H9 (cell line): ENCODE results near the gene TH. TPM values are rescaled to one million over a fixed set of nuclear protein-coding genes. Genes with fewer than 3 reads are reported as not detected.
A peak's percentile ranks its signal among the peaks of the same experiment; 100 is the strongest.

Experiments
- DNase-seq: peaks from one replicate; pipeline ENCODE4 v3.0.0-alpha.2; 2017
- H2AFZ ChIP-seq: one replicate; pipeline ENCODE4 v1.6.1; 2013; ENCODE audit warnings: mild to moderate bottlenecking, low read length, control low read depth, moderate library complexity
- H2AK5ac ChIP-seq: 2 replicates; pipeline ENCODE4 v1.6.1; 2013; ENCODE audit warnings: low read length, control low read depth, mixed read lengths; ENCODE audit not compliant: insufficient read length
- H2BK120ac ChIP-seq: one replicate; pipeline ENCODE4 v1.6.1; 2013; ENCODE audit warnings: low read depth, mild to moderate bottlenecking, low read length, control low read depth, inconsistent platforms; ENCODE audit not compliant: poor library complexity, severe bottlenecking
- H2BK12ac ChIP-seq: 2 replicates; pipeline ENCODE4 v1.6.1; 2013; ENCODE audit warnings: low read length, control low read depth, mixed read lengths, low read depth; ENCODE audit not compliant: insufficient read length
- H2BK15ac ChIP-seq: 2 replicates; pipeline ENCODE4 v1.6.1; 2013; ENCODE audit warnings: low read depth, low read length, control low read depth
- H2BK20ac ChIP-seq: one replicate; pipeline ENCODE4 v1.6.1; 2013; ENCODE audit warnings: low read depth, mild to moderate bottlenecking, low read length, control low read depth, inconsistent platforms; ENCODE audit not compliant: poor library complexity, severe bottlenecking
- H2BK5ac ChIP-seq: 2 replicates; pipeline ENCODE4 v1.6.1; 2013; ENCODE audit warnings: low read length, control low read depth, mixed read lengths; ENCODE audit not compliant: insufficient read length
- H3K14ac ChIP-seq: 2 replicates; pipeline ENCODE4 v1.6.1; 2013; ENCODE audit warnings: low read length, control low read depth; ENCODE audit not compliant: insufficient read depth
- H3K18ac ChIP-seq: 2 replicates; pipeline ENCODE4 v1.6.1; 2013; ENCODE audit warnings: low read depth, mild to moderate bottlenecking, mixed read lengths, low read length, control low read depth; ENCODE audit not compliant: insufficient read length
- H3K23ac ChIP-seq: 2 replicates; pipeline ENCODE4 v1.6.1; 2013; ENCODE audit warnings: low read length, control low read depth, mixed read lengths, low read depth; ENCODE audit not compliant: insufficient read length
- H3K23me2 ChIP-seq: 2 replicates; pipeline ENCODE4 v1.6.1; 2013; ENCODE audit warnings: low read depth, mild to moderate bottlenecking, mixed read lengths, low read length, control low read depth; ENCODE audit not compliant: insufficient read length, poor library complexity, severe bottlenecking
- H3K27ac ChIP-seq: 2 replicates; pipeline ENCODE4 v1.5.1; 2013; ENCODE audit warnings: low read length, control low read depth, mixed read lengths, low read depth; ENCODE audit not compliant: insufficient read length
- H3K27me3 ChIP-seq: 2 replicates; pipeline ENCODE4 v1.6.1; 2013; ENCODE audit warnings: low read length, control low read depth, inconsistent platforms; ENCODE audit not compliant: insufficient read depth
- H3K4ac ChIP-seq: 2 replicates; pipeline ENCODE4 v1.6.1; 2013; ENCODE audit warnings: low read depth, mild to moderate bottlenecking, control low read depth, inconsistent platforms, low read length, moderate library complexity
- H3K4me1 ChIP-seq: 2 replicates; pipeline ENCODE4 v1.6.1; 2013; ENCODE audit warnings: low read length, control low read depth, inconsistent platforms; ENCODE audit not compliant: insufficient read depth
- H3K4me2 ChIP-seq: 2 replicates; pipeline ENCODE4 v1.6.1; 2013; ENCODE audit warnings: low read length, control low read depth, mixed read lengths; ENCODE audit not compliant: insufficient read length, insufficient read depth
- H3K56ac ChIP-seq: 2 replicates; pipeline ENCODE4 v1.6.1; 2013; ENCODE audit warnings: low read depth, mild to moderate bottlenecking, mixed read lengths, low read length, control low read depth; ENCODE audit not compliant: insufficient read length
- H3K79me1 ChIP-seq: 2 replicates; pipeline ENCODE4 v1.6.1; 2013; ENCODE audit warnings: low read depth, mild to moderate bottlenecking, moderate library complexity, low read length, control low read depth, inconsistent platforms; ENCODE audit not compliant: insufficient read depth, poor library complexity, severe bottlenecking
- H3K79me2 ChIP-seq: 2 replicates; pipeline ENCODE4 v1.6.1; 2013; ENCODE audit warnings: low read length, control low read depth, inconsistent platforms; ENCODE audit not compliant: insufficient read depth
- H3K9ac ChIP-seq: 2 replicates; pipeline ENCODE4 v1.6.1; 2013; ENCODE audit warnings: low read length, control low read depth, mixed read lengths; ENCODE audit not compliant: insufficient read length; ENCODE audit errors: extremely low read depth
- H3K9me3 ChIP-seq: one replicate; pipeline ENCODE4 v1.6.1; 2013; ENCODE audit warnings: low read depth, low read length, inconsistent platforms; ENCODE audit not compliant: control insufficient read depth
- H3T11ph ChIP-seq: one replicate; pipeline ENCODE4 v1.6.1; 2013; ENCODE audit warnings: mild to moderate bottlenecking, low read length, control low read depth, inconsistent platforms
- H4K20me1 ChIP-seq: one replicate; pipeline ENCODE4 v1.6.1; 2013; ENCODE audit not compliant: control insufficient read depth, insufficient read length, insufficient read depth
- H4K5ac ChIP-seq: 2 replicates; pipeline ENCODE4 v1.6.1; 2013; ENCODE audit warnings: low read depth, mild to moderate bottlenecking, mixed read lengths, low read length, control low read depth; ENCODE audit not compliant: insufficient read length
- H4K8ac ChIP-seq: replicated peaks from 2 replicates; pipeline ENCODE4 v1.6.1; 2013; ENCODE audit warnings: low read length, control low read depth, mixed read lengths, low read depth; ENCODE audit not compliant: insufficient read length
- H4K91ac ChIP-seq: 2 replicates; pipeline ENCODE4 v1.6.1; 2013; ENCODE audit warnings: low read depth, mild to moderate bottlenecking, moderate library complexity, mixed read lengths, low read length, control low read depth; ENCODE audit not compliant: insufficient read length
- H3K27ac Mint-ChIP-seq, 3 experiments: 2 replicates in 2 of 3; 3 replicates in 1 of 3; pipeline ENCODE4 v1.8.0; 2020 to 2021; ENCODE audit warnings: mixed read lengths in 3 of 3, mild to moderate bottlenecking in 1 of 3, moderate library complexity in 1 of 3
- H3K27me3 Mint-ChIP-seq: 2 replicates; pipeline ENCODE4 v1.8.0; 2021; ENCODE audit warnings: low read depth, mild to moderate bottlenecking, moderate library complexity, mixed read lengths
- H3K36me3 Mint-ChIP-seq, 3 experiments: 2 replicates in 2 of 3; 3 replicates in 1 of 3; pipeline ENCODE4 v1.8.0; 2020 to 2021; ENCODE audit warnings: low read depth in 3 of 3, mixed read lengths in 3 of 3; ENCODE audit not compliant: insufficient read depth in 1 of 3
- H3K4me1 Mint-ChIP-seq, 2 experiments: 2 replicates each; pipeline ENCODE4 v1.8.0; 2020; ENCODE audit warnings: mixed read lengths in 2 of 2
- H3K4me3 Mint-ChIP-seq, 2 experiments: 2 replicates in 1 of 2; 3 replicates in 1 of 2; pipeline ENCODE4 v1.8.0; 2020 to 2021; ENCODE audit warnings: mild to moderate bottlenecking in 2 of 2, mixed read lengths in 2 of 2, moderate library complexity in 1 of 2
- H3K9me3 Mint-ChIP-seq, 2 experiments: 2 replicates in 1 of 2; 3 replicates in 1 of 2; pipeline ENCODE4 v1.8.0; 2020; ENCODE audit warnings: mild to moderate bottlenecking in 2 of 2, mixed read lengths in 2 of 2, moderate library complexity in 1 of 2
- WGBS: extraction: QIAGEN DNeasy Blood & Tissue Kit; methylation state at CpG from one replicate; pipeline ENCODE4 v1.1.7; 2013; ENCODE audit warnings: missing lambda C conversion rate, low lambda C conversion rate, mixed read lengths; ENCODE audit not compliant: insufficient read length; ENCODE audit errors: extremely low coverage; 5-methylcytosine and 5-hydroxymethylcytosine counted together
- total RNA-seq: library from RNA; stranded (reverse); gene quantifications from 2 replicates; pipeline ENCODE4 v1.2.1, GENCODE V29; 2021
- TF ChIP-seq, protein P1 (sequence below): fragments of 200-600 bp; sonication (generic); conservative IDR thresholded peaks from 3 replicates; pipeline ENCODE4 v1.8.0; 2021; ENCODE audit warnings: antibody characterized with exemption, mild to moderate bottlenecking

The TH gene
- total RNA-seq, 1 experiment from 2014 or later: not detected

DNA sequence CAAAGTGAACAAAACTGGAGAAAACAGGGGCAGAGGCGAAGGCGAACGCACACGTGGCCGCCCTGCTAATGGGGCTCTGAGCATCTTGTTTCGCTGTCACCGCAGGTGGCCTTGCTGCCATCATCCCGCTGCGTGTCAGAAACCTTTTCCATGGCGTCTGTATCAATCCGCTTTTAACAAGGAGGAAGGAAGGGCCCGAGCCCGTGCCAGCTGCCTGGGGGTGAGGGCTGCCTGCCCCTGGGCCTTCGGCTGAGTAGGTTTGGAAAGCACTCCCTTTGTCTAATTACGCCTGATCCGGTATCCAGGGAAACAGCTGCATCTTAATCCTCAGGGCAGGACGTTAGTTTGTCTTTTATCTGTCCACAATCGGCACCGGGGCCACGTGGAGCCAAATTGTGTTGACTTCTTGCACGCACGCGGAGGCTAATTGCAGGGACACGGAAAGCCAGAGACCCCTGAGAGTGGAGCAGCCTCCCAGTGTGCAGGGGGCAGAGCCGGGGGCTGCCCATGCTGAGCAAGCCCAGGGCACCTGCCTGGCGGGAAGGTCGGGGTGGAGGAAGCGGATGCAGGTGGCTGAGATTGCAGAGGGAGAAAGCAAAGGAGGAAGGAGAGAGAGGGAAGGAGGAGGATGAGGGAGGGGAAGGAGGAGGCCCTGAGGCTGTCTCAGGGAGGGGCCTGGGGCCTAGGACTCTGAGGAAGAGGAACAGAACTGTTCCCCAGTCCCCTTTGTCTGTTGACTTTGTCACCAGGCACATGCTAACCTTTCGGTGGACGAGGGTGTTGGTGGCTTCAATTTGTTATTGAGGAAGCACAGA is 19.2 kb upstream of the TH start:
- peaks cover 0 to 5% of the 10 kb centered on the region in 2 experiments; a peak in 2 of 4 replicates for H3K4me1 Mint-ChIP-seq

More for the DNA sequence above, 19.2 kb upstream of the TH start:
- no peaks in the 10 kb centered on the region for H3K36me3 Mint-ChIP-seq
- no peak overlapping the region for H2BK12ac ChIP-seq
- H3K27me3 Mint-ChIP-seq: peaks cover 19% of the 10 kb centered on the region
- H3K23ac ChIP-seq: no peak overlapping the region
- no peak overlapping the region for H2AK5ac ChIP-seq
- H3K56ac ChIP-seq: no peak overlapping the region
- H3K4ac ChIP-seq: no peak overlapping the region
- no peak overlapping the region; the same call in 1 of the 2 replicates for H3K14ac ChIP-seq
- H3K9ac ChIP-seq: no peak overlapping the region
- no peaks in the 10 kb centered on the region for H3K79me1 ChIP-seq
- no peak overlapping the region for H3T11ph ChIP-seq
- no peaks in the 10 kb centered on the region for H3K9me3 ChIP-seq
- H2BK120ac ChIP-seq: no peak overlapping the region
- no peak overlapping the region for H2BK20ac ChIP-seq
- H3K18ac ChIP-seq: no peak overlapping the region
- no peak overlapping the region for H4K5ac ChIP-seq
- no peak overlapping the region for H4K8ac ChIP-seq
- H2BK15ac ChIP-seq: no peak overlapping the region
- H2AFZ ChIP-seq: no peak overlapping the region
- H3K4me2 ChIP-seq: no peak overlapping the region
- no peak overlapping the region for H4K91ac ChIP-seq
- H2BK5ac ChIP-seq: no peak overlapping the region
- WGBS: no CpG with 5 or more reads among the region's 30 CpGs
- no peaks in the 10 kb centered on the region for H3K9me3 Mint-ChIP-seq
- no peaks in the 10 kb centered on the region for H3K23me2 ChIP-seq
- no peaks in the 10 kb centered on the region for H3K4me1 ChIP-seq
- no peaks in the 10 kb centered on the region for H4K20me1 ChIP-seq
- no peak for DNase-seq
- no peaks in the 10 kb centered on the region for H3K79me2 ChIP-seq
- no peak overlapping the region for H3K27ac ChIP-seq
- H3K27me3 ChIP-seq: no peaks in the 10 kb centered on the region; the same call in 1 of the 2 replicates
- H3K4me3 Mint-ChIP-seq: peak overlapping the region in 1 of 2 experiments; percentile 50; a peak in 1 of 5 replicates
- peak overlapping the region in 1 of 3 experiments; percentile 28; a peak in 1 of 7 replicates for H3K27ac Mint-ChIP-seq
- TF ChIP-seq, protein P1, sequence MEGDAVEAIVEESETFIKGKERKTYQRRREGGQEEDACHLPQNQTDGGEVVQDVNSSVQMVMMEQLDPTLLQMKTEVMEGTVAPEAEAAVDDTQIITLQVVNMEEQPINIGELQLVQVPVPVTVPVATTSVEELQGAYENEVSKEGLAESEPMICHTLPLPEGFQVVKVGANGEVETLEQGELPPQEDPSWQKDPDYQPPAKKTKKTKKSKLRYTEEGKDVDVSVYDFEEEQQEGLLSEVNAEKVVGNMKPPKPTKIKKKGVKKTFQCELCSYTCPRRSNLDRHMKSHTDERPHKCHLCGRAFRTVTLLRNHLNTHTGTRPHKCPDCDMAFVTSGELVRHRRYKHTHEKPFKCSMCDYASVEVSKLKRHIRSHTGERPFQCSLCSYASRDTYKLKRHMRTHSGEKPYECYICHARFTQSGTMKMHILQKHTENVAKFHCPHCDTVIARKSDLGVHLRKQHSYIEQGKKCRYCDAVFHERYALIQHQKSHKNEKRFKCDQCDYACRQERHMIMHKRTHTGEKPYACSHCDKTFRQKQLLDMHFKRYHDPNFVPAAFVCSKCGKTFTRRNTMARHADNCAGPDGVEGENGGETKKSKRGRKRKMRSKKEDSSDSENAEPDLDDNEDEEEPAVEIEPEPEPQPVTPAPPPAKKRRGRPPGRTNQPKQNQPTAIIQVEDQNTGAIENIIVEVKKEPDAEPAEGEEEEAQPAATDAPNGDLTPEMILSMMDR: no peak
